ENCODE results near the gene HEXA. TPM values are rescaled to one million over a fixed set of nuclear protein-coding genes. Genes with fewer than 3 reads are reported as not detected.

The HEXA gene
- total RNA-seq, 1 donor from 2014 or later = 145 TPM

DNA sequence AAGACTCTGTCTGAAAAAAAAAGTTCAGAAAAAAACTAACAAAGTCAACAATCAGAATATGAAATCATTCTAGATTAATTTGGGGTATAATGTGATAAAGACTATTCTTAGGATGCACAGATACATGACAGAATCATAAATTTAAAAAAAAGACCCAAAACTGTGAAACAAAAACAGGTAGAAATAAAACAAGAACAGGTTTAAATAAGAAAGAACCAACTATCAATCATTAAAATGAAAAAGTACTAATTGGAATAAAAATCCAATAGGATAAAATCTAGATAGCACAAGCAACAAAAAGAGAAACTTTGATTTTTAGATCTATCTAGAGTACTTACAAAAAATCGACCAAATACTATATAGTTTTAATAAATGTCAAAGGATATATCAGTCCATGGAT, 35.7 kb upstream of the HEXA start:
- Histone ChIP-seq H3K79me2 (ENCODE audit: insufficient read depth, low read length) (no peaks in the 10 kb centered on the region), H3K9ac (ENCODE audit: low read length) (no peak overlapping the region), H3K27me3 (ENCODE audit: insufficient read depth, low read length) (peaks cover 12% of the 10 kb centered on the region), H3K36me3 (ENCODE audit: insufficient read depth, low read length) (no peaks in the 10 kb centered on the region), H4K20me1 (ENCODE audit: insufficient read depth, low read length) (no peaks in the 10 kb centered on the region), H3K4me3 (ENCODE audit: insufficient read depth, low read depth, low read length) (no peak overlapping the region), H3K9me3 (ENCODE audit: insufficient read depth, low read depth, low read length) (no peaks in the 10 kb centered on the region), H3K27ac (ENCODE audit: low read depth, low read length) (no peak overlapping the region), H3K4me2 (ENCODE audit: low read length) (no peak overlapping the region), H3K4me1 (ENCODE audit: insufficient read depth, low read length) (no peaks in the 10 kb centered on the region), H2AFZ (ENCODE audit: low read depth, low read length) (no peak overlapping the region)
- H3K27me3 Mint-ChIP-seq (ENCODE audit: low read depth, unreplicated experiment) = peaks cover 57% of the 10 kb centered on the region
- TF ChIP-seq EZH2 (IDR thresholded peaks at IDR 0.05; ENCODE audit: insufficient read depth, low read length) = no peak
- TF ChIP-seq, protein P1, sequence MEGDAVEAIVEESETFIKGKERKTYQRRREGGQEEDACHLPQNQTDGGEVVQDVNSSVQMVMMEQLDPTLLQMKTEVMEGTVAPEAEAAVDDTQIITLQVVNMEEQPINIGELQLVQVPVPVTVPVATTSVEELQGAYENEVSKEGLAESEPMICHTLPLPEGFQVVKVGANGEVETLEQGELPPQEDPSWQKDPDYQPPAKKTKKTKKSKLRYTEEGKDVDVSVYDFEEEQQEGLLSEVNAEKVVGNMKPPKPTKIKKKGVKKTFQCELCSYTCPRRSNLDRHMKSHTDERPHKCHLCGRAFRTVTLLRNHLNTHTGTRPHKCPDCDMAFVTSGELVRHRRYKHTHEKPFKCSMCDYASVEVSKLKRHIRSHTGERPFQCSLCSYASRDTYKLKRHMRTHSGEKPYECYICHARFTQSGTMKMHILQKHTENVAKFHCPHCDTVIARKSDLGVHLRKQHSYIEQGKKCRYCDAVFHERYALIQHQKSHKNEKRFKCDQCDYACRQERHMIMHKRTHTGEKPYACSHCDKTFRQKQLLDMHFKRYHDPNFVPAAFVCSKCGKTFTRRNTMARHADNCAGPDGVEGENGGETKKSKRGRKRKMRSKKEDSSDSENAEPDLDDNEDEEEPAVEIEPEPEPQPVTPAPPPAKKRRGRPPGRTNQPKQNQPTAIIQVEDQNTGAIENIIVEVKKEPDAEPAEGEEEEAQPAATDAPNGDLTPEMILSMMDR (IDR thresholded peaks at IDR 0.05; ENCODE audit: insufficient read depth, low read depth, low read length) = no peak
- no peak overlapping the region for H3K27ac Mint-ChIP-seq (ENCODE audit: unreplicated experiment)
- H3K9me3 Mint-ChIP-seq (ENCODE audit: unreplicated experiment) = no peaks in the 10 kb centered on the region
- no peaks in the 10 kb centered on the region for H3K4me1 Mint-ChIP-seq (ENCODE audit: low read depth, unreplicated experiment)
- FAIRE-seq = no peak
- no peak for DNase-seq (ENCODE audit: low read depth)
- no peaks in the 10 kb centered on the region for H3K36me3 Mint-ChIP-seq (ENCODE audit: low read depth, unreplicated experiment)
- no peak overlapping the region for H3K4me3 Mint-ChIP-seq (ENCODE audit: unreplicated experiment)

DNA sequence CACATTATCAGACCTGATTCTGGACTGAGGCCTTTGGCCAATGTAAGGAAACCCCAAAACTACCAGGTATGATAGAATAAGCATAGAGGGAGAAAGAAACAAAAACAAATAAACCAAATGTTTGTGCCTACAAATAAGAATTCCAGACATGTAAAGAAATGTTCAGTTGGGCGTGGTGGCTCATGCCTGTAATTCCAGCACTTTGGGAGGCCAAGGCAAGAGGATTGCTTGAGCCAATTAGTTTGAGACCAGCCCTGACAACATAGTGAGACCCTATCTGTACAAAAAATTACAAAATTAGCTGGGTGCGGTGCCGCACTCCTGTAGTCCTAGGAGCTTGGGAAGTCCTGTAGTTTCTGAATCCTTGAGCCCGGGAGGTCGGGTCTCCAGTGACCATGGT, 35.3 kb upstream of the HEXA start:
- peaks cover 60% of the 10 kb centered on the region for H3K27me3 Mint-ChIP-seq (ENCODE audit: low read depth, unreplicated experiment)
- no peaks in the 10 kb centered on the region for H3K9me3 ChIP-seq (ENCODE audit: insufficient read depth, low read depth, low read length)
- H3K9ac ChIP-seq (ENCODE audit: low read length) = no peak overlapping the region
- TF ChIP-seq EZH2 (IDR thresholded peaks at IDR 0.05; ENCODE audit: insufficient read depth, low read length) = no peak
- TF ChIP-seq, protein P1 (IDR thresholded peaks at IDR 0.05; ENCODE audit: insufficient read depth, low read depth, low read length) = no peak
- no peak for DNase-seq (ENCODE audit: low read depth)
- no peaks in the 10 kb centered on the region for H3K9me3 Mint-ChIP-seq (ENCODE audit: unreplicated experiment)
- H3K4me3 ChIP-seq (ENCODE audit: insufficient read depth, low read depth, low read length) = no peak overlapping the region
- H3K36me3 ChIP-seq (ENCODE audit: insufficient read depth, low read length) = no peaks in the 10 kb centered on the region
- H3K4me2 ChIP-seq (ENCODE audit: low read length) = no peak overlapping the region
- no peaks in the 10 kb centered on the region for H4K20me1 ChIP-seq (ENCODE audit: insufficient read depth, low read length)
- no peak overlapping the region for H3K27ac ChIP-seq (ENCODE audit: low read depth, low read length)
- H3K36me3 Mint-ChIP-seq (ENCODE audit: low read depth, unreplicated experiment) = no peaks in the 10 kb centered on the region
- no peaks in the 10 kb centered on the region for H3K4me1 Mint-ChIP-seq (ENCODE audit: low read depth, unreplicated experiment)
- peaks cover 16% of the 10 kb centered on the region for H3K27me3 ChIP-seq (ENCODE audit: insufficient read depth, low read length)
- no peak overlapping the region for H3K4me3 Mint-ChIP-seq (ENCODE audit: unreplicated experiment)
- H3K79me2 ChIP-seq (ENCODE audit: insufficient read depth, low read length) = no peaks in the 10 kb centered on the region
- H2AFZ ChIP-seq (ENCODE audit: low read depth, low read length) = no peak overlapping the region
- H3K4me1 ChIP-seq (ENCODE audit: insufficient read depth, low read length) = no peaks in the 10 kb centered on the region
- no peak for FAIRE-seq
- H3K27ac Mint-ChIP-seq (ENCODE audit: unreplicated experiment) = no peak overlapping the region

DNA sequence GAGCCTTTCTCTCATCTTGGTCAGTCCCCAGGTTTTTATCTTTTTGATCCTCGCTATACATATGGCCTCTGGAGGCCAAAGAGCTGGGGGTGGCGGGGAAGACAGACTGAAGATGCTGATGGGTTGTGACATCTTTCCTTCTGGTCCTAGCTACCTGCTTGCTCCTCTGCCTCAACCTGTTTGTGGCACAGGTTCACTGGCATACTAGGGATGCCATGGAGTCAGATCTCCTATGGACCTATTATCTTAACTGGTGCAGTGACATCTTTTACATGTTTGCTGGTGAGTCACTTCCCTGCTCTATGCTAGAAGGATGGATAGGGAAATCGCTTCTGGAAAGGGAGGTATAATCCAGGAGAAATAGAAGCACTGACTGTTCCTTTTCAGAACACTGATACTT, 31.1 kb upstream of the HEXA start:
- Histone ChIP-seq H3K9me3 (ENCODE audit: insufficient read depth, low read depth, low read length) (no peaks in the 10 kb centered on the region), H3K4me3 (ENCODE audit: insufficient read depth, low read depth, low read length) (no peak overlapping the region), H4K20me1 (ENCODE audit: insufficient read depth, low read length) (no peaks in the 10 kb centered on the region), H3K4me2 (ENCODE audit: low read length) (no peak overlapping the region), H3K9ac (ENCODE audit: low read length) (no peak overlapping the region), H3K79me2 (ENCODE audit: insufficient read depth, low read length) (no peaks in the 10 kb centered on the region), H3K36me3 (ENCODE audit: insufficient read depth, low read length) (no peaks in the 10 kb centered on the region), H3K27me3 (ENCODE audit: insufficient read depth, low read length) (peaks cover 39% of the 10 kb centered on the region), H3K4me1 (ENCODE audit: insufficient read depth, low read length) (no peaks in the 10 kb centered on the region), H3K27ac (ENCODE audit: low read depth, low read length) (no peak overlapping the region), H2AFZ (ENCODE audit: low read depth, low read length) (no peak overlapping the region)
- Mint-ChIP-seq H3K27me3 (ENCODE audit: low read depth, unreplicated experiment) (peaks cover 67% of the 10 kb centered on the region), H3K36me3 (ENCODE audit: low read depth, unreplicated experiment) (no peaks in the 10 kb centered on the region), H3K4me1 (ENCODE audit: low read depth, unreplicated experiment) (no peaks in the 10 kb centered on the region), H3K27ac (ENCODE audit: unreplicated experiment) (no peak overlapping the region), H3K4me3 (ENCODE audit: unreplicated experiment) (no peak overlapping the region), H3K9me3 (ENCODE audit: unreplicated experiment) (peaks cover 3% of the 10 kb centered on the region)
- no peak for FAIRE-seq
- DNase-seq (ENCODE audit: low read depth) = no peak
- TF ChIP-seq, protein P1 (IDR thresholded peaks at IDR 0.05; ENCODE audit: insufficient read depth, low read depth, low read length) = no peak
- TF ChIP-seq EZH2 (IDR thresholded peaks at IDR 0.05; ENCODE audit: insufficient read depth, low read length) = no peak

All from astrocyte (in vitro differentiated cells and primary cell).